Activated CD8-positive, alpha-beta memory T cell treated with anti-CD3 and anti-CD28 coated beads for 4 hours (primary cell): Measurements from ENCODE around the gene TAOK3.

Experiments
- DNase-seq, 2 donors: peaks; one replicate each; pipeline ENCODE4 v3.0.0-alpha.2; 2020; ENCODE audit warnings: low read depth in 2 of 2

The TAOK3 gene

DNA sequence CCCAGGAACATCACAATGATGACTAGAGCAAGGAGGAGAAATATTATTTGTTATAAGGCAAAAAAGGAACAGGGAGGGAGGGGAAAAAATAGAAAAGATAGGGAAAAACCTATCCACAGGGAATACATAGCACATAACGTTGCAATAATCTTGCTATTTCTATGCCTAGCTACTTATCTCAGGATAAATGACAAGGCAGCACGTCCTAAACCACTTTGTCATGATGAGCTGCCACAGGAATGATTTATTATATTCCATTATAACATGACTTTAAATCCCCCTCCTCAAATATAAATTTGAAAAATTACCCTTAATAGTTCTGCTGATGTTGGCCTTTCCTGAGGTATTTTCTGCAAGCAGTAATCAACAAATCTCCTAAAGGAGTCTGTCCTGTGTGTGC, 160.1 kb downstream of the TAOK3 start:
- DNase-seq = no peak

- no peak for DNase-seq
Measured at GRCh38 chr12:118206107-118206412, 166.6 kb downstream of the TAOK3 start.

GRCh38 chr12:118193958-118194357, 178.7 kb downstream of the TAOK3 start:
- no peak for DNase-seq

- DNase-seq = no peak
Measured at GRCh38 chr12:118193477-118193876, 179.2 kb downstream of the TAOK3 start.

- no peak for DNase-seq
Measured at GRCh38 chr12:118190266-118190665, 182.4 kb downstream of the TAOK3 start.

- no peak for DNase-seq
Measured at GRCh38 chr12:118189741-118190191, 182.9 kb downstream of the TAOK3 start.

DNA sequence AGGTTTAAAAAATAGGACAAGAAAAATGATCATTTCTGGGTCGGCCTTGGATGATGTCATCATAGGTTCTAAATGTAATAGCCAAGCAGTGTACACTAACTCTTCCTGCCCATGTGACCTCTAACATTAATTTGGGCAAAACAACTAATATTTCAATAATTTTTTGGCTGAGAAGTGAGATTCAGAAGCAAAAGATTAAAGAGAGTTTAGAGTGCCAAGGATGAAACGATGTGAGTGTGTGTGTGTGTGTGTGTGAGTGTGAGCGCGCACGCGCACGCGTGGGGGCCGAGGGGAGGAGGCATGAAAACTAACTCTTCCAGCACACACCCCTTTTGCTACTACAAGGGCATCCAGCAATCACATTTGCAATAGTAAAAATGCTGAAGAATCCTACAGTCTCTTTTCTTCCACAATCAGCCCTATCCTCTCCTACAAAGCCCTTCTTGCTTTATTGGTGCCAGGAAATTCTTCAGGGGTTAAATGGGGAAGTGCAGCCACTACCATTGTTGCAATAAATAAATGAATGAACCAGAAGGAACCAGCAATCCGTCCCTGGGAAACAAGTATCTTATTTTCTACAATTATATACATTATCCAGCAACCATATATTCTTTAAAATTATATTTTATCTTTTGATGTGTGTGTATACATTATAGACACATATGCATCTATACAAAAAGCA, 183.9 kb downstream of the TAOK3 start:
- no peak for DNase-seq

DNA sequence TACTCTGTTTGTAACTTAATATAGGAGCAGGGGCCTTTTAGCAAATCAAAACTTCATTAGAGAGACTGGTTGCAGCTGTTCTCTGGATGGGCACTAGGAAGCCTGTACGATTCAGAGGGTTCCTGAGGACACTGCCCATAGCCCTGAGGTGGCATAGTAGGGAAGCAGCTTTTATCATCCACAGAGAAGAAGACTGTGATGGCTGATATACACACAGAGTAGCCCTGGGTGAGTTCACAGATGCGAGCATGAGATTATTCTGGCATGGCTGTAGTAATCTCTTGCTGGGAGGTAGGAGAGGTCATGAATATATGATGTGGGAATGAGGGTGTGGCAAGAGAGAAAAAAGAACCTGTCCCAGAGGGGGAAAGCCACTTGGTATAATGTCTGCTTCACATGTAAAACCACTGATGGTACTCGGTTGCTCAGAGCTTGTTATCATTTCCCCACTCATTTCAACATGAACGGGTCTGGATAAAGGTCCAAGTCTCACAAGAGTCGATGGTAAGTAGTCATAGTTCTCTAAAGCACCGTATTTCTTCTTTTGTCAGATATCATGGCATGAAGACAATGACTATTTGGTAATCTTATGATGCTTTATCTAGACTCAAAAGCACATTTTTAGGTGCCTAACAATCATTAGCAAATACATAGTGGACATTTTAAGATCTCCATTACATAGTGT, 184.8 kb downstream of the TAOK3 start:
- no peak for DNase-seq

DNA sequence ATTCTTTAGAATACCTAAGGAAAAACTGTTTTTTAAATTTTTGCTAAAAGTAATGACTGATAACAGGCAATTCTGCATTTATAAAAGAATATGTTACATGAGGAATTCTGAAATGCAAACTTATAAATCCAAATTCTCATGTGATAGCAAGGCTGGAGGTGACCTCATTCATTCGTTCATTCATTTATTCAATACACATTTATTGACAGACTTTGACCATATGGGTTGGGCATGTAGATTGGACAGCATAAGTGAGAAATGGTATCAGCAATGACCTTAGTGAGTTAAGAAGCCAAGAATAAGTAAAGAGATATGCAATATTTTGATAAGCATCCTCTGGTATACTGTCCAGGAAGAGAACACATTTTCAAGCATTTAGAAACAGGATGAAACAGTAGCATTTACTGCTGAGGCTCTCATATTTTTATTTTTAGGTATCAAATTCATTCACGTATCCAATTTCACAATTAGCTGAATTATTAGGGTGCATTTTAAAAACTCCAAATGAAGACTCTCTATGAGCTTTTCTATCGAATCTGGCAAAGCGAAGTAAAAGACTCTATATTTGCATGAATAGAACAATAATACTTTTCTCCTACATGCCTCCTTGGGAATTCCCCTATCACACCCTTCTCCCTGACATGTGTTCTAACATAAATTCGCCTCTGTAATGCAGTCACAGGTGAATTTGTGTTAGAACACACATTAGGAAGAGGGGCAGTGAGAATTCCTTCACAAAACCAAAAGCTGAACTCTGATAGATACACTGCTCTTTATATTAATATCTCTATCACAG, 186.9 kb downstream of the TAOK3 start:
- no peak for DNase-seq

GRCh38 chr12:118183711-118184110, 189.0 kb downstream of the TAOK3 start:
- DNase-seq = no peak

DNA sequence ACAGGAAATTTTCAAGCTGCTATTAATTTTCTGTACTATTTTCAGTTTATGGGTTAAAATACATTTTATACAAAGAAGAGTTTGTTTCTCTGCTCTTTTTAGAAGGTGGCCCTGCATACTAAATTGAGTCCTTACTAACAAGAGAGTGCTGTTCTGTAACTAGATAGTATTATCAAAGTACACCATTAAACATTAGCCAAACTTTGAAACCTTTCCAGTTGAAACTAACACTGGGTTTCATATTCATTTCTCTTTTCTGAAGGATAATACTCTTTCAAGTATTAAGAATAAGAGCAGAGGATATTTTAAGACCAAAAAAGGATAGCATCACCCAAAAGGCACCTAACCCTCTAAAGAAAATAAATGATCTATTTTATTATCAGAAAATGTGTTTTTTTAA, 189.6 kb downstream of the TAOK3 start:
- no peak for DNase-seq

DNA sequence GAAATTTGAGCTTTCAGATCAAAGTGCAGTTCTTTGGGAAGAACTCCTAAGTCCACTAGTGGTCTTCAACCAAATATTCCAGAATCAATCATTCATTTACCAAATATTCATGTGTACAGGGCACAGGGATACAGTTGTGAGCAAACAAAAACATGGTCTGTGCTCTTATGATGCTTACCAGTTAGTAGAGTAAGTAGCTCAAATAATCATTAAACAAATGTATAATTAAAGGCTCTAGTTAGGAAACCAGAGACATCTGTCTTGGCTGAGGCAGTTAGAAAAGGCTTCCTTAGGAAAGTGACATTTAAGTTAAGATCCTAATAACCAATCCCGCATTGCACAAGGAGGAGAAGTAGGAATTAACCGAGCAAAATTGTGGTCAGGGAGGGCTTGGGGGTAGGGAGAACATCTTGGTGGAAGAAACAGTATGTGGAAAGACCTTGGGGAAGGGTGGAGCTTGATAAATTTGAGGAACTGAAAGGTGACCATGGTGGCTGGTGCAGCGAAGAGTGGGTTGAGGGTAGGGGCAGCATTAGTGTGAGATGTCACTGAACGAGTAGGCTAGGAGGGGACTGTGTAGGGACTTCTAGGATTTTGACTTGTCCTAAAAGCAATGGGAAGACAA, 196.8 kb downstream of the TAOK3 start:
- no peak for DNase-seq

DNA sequence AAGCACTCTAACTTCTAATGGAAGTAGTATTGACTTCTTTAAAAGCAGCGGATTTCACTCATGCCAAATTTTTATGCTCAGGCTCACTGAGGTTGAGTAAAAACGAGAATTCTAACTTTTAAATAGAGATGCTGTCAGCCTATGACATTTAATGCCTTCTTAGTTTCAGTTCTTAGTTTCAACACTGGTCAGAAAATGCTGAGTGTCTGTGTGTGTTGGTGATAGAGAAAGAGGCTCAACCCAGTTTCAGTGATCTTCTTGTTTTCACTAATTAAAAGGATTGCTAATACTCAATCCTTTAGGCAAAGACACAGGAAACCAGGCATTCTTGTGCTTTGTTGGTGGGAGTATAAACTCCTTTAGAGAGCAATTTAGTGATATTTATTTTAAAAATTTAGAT, 205.8 kb downstream of the TAOK3 start:
- DNase-seq = no peak

GRCh38 chr12:118164798-118165486, 207.8 kb downstream of the TAOK3 start:
- no peak for DNase-seq

DNA sequence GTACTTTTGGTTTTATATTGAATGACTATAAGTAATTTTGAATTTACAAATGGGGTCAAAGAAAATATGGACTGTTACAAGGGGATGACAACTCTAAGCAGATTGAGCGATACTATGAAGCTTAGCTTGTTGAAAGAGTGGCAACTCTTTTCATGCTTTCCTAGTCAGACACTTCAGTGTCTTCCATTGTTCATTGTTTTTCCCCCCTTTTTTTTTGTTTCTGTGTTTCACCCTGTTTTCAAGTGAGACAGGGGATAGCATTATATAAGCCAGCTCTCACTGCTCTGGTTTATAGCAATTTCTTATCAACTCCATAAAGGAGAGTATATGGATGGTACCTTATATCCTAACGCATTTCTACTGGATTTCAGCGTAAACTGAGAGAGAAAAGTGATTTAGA, 212.2 kb downstream of the TAOK3 start:
- DNase-seq = no peak

GRCh38 chr12:118151755-118152154, 221.0 kb downstream of the TAOK3 start:
- DNase-seq = no peak

DNA sequence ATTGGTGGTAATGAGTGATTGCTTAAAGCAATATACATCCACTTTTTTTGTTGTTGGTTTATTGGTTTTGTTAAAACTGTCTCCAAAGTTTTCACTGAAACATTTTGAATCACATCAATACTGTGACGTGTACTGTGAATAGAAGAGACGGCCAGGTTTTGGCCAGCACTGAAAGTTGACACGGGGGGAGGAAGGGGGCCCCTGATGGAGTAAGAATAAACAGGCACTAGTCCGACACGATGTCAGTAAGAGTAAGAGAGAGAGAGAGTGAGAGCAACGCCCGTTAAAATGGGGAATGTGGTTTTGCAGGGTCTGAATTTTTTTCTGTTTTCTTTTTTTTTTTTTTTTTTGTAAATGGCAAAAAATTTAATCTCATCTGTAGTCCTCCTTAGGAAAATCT, 222.1 kb downstream of the TAOK3 start:
- DNase-seq = no peak

DNA sequence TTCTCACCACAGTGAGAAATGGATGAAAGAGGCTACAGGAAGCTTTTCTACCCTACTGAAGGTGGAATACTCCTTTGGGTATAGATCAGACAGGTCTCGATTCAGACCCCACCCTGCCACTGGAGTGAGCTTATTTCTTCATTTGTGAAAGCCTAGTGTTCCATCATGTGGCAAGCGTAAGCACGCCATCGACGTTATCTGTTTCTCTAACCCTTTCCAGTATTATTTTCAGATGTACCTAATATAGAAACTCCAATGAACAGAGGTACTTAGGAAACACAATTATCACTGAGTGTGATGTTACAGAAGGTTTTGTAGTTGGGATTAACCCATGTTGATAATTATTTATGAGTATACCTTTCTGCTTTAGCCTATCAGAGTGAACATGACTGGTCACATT, 224.4 kb downstream of the TAOK3 start:
- no peak for DNase-seq

DNA sequence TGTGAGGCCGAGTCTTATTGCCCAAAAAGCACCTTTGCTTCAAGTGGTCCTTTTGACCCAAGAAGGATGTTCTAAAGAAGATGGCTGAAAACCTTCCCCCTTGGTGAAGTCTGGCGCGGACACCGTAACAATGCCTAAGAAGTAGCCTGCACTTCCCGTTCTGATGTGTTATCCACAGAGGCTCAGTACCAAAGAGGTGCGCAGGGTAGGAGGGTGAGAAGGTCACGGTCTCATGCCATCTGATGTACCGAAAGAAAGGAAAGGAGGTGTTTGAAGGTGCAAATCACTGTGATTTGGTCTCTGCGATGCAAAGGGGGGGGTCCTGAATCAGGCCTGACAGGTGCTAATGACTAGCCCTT, 226.9 kb downstream of the TAOK3 start:
- no peak for DNase-seq

DNA sequence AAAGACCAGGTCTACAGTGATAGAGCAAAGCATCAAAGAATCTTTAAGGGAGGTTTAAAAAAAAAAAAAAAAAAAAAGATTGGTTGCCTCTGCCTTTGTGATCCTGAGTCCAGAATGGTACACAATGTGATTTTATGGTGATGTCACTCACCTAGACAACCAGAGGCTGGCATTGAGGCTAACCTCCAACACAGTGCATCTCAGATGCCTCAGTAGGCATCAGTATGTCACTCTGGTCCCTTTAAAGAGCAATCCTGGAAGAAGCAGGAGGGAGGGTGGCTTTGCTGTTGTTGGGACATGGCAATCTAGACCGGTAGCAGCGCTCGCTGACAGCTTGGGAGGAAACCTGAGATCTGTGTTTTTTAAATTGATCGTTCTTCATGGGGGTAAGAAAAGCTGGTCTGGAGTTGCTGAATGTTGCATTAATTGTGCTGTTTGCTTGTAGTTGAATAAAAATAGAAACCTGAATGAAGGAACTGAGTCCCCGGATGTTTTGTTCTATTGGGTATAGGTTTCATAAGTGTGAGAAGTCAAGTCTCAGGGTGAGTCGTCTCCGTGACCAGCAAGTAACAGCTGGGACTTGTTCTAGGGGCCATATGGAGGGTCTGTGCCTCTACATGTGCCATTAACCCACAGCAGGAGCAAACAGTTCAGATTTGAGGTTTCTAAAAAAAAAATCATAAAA, 227.5 kb downstream of the TAOK3 start:
- no peak for DNase-seq

GRCh38 chr12:118144499-118144898, 228.2 kb downstream of the TAOK3 start:
- no peak for DNase-seq
